GM19043 (cell line): ENCODE data around the gene PSG7.
"Not testable (repeated sequence)": the region's sequence is repeated elsewhere in the genome, so short reads cannot be mapped to it uniquely, and the experiment has no call there.

Experiments used
- ATAC-seq: cut with Tn5 transposase; IDR thresholded peaks from one replicate; pipeline ENCODE4 v1.9.1; 2021; ENCODE audit warnings: low read depth; ENCODE audit not compliant: unreplicated experiment

PSG7 gene

DNA sequence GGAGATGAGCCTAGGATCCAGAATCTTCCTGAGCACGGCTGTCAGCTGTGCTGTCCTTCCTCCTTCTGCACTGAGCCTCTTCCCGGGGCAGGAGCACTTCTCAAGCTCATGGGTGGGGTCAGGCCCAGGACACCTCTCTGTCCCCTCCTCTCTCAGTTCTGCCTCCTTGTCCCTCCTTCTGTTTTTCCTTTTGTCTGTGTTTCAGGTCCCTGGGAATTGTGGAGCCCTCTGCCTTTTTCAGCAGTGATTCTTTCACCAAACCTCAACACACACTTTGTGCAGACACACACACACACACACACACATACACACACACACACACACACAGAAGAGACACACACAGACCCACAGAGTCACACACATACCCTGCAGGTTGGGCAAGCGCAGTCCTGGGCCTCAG is at the start of gene PSG7:
TSS of gene PSG7 (minus strand) at position 101 of the 400 bp plus-strand sequence. CDS start 131 bp downstream, outside the sequence.
- not testable (repeated sequence) for ATAC-seq

DNA sequence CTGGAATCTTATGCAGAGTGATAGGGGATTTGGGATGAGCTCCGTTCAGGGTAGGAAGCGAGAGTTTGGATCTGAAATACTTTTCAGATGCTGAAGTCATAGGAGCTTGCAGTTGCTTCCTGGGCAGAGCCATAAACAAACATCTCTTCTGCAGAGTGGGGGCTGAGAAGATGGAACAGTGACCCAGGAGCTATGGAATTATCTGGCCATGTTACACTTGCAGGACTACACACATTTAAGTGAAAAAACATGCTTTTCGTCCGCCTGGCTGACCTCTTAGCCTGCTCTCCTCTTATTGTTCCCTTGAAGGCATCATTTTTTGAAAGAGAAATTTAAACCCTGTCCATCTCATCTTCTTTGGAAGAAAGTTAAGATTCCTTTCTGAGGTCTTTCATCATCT is 48.6 kb upstream of the PSG7 start:
- ATAC-seq = no peak

DNA sequence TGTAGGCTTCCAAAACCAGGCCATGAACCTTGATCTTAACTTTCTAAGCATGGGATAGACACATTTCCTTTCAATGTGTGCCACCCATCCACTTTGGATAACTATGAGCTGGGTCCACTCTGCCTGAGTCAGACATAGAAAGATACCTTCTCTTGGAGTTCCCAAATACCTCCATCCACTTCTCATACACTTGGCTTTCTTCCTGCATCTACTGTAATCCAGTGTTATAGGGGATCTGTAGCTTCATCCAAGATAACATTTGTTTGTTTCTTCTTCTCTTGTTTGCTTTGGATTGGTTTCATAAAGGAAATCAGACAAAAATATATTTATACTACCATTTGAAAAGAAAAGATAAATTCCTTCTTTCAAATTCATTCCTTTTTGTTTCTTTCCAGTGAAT is 45.1 kb upstream of the PSG7 start:
- not testable (repeated sequence) for ATAC-seq

DNA sequence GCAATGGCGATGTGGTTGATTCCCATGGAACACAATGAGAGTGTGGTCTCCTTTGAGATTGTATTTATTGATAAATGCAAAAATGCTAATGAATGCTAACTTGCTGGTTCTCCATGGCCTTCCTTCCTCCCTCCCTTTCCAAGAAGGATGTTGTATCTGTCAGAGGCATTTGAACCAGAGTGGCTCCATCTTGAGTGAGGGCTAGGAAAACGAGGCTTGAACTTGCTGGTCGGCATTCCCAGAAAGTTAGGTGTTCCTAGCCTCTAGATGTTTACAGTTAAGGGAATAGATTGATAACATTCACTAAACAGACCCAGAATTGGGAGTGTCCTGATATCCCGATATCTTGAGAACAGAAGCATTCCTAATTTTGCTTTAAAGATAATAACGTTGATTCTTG is 34.4 kb upstream of the PSG7 start:
- ATAC-seq = not testable (repeated sequence)

DNA sequence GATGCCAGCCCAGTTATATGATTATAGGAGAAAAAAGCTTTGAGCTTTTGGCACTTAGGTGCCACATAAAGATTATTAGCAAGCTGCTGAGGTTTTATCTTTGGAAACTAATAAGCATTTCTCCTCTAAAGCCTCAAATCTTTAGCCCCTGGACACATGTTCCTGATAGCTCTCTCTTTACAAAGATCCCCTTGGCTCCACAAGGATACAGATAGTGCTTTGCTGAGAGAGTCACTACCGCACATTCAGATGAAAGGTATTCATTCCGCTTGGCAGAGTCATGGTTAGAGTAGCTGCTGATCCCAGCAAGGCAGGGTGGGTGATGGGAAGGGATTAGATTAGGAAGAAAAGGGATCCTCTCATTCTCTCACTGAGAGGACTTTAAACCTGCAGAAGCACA is 28.2 kb upstream of the PSG7 start:
- ATAC-seq = no peak

DNA sequence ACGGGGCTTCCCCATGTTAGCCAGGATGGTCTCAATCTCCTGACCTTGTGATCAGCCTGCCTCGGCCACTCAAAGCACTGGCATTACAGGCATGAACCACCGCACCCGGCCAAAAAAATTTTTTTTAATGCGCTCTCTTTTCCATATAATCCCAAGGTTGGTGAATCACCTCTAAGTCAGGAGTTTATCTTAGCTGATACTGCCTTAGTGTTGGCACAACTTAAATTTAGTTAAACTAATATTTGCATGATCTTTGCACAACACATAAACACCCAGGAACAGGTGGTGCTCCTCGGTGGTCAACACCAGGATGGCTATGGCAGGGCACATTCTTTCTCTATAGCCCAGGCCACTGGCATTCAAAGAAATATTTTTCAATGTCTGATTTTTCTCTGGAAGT is 24.1 kb upstream of the PSG7 start:
- no peak for ATAC-seq

DNA sequence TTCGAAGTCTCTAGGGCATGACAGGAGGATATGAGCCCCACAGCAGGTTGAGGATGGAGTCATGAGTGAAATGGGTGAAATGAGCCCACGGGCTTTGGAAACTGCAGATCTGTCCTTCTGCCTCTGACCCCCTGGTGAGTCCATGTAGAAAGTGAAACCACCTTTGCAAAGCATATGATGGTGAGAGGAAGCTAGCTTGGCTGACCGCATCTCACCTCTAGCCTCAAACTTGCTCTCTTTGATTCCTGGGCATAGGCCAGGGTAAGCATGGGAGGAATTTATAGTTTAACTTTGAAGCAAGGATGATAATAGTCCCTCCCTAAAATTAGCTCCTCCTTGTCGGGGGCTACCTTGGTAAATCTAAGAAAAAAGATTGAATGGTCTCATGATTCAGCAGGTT is 15.1 kb upstream of the PSG7 start:
- not testable (repeated sequence) for ATAC-seq

DNA sequence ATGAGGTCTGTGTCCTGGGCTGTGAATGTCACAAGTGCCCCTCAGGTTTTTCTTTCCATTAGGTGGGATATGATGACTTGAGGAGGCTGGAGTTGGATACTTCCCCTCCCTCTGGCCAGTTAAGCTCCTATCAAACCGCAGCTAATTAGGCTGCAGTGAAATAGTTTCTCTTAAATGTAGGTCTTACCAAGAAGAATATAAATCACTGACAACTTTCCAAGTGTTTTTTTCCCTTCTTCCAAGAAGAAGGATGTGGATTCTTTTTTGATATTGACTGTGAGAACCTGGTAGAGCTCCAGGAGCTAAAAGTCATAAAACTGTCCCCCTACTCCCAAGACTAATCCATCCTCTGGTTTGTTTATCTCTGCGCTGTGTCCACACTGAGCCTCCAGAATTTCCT is 14.5 kb upstream of the PSG7 start:
- not testable (repeated sequence) for ATAC-seq

DNA sequence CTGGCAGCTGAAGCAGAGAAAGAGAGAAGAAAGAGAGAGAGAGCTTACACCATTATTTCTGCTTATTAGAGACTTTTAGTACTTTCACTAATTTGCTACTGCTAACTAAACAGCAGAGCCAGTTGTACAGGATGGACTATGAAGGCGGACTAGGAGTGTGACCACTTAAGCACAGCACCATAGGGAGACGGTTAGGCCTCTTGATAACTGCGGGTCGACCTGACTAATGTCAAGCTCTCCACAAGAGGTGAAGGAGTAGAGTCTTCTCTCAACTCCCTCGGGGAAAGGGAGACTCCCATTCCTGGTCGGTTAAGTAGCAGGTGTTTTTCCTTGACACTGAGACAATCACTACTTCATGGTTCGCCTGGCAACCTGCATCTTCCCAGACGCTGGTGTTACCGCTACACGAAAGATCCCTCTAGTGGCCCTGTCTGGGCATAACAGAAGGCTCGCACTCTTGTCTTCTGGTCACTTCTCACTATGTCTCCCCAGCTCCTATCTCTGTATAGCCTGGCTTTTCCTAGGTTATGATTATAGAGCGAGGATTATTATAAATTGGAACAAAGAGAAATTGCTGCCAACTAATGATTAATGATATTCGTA is 5.3 kb upstream of the PSG7 start:
- ATAC-seq = no peak

DNA sequence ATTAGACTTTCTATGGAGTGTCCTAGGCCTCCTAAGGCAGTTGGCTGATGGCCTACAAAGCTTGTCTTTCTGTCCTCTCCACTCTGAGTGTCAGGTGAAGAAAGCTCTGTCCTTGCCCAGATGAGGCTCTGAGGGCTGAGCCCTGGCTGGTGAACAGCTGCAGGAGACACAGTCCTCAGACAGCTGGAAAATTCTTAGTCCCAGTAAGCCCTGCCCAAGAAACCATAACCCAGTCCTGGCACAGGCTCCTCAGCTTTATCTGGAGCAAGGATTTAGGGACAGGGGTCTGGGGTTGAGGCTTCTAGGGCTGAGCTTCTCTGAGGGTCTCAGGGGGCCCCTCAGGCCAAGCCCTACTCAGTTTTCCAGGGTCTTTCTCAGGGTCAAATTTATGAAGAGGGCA is 2.3 kb downstream of the PSG7 start:
- not testable (repeated sequence) for ATAC-seq

DNA sequence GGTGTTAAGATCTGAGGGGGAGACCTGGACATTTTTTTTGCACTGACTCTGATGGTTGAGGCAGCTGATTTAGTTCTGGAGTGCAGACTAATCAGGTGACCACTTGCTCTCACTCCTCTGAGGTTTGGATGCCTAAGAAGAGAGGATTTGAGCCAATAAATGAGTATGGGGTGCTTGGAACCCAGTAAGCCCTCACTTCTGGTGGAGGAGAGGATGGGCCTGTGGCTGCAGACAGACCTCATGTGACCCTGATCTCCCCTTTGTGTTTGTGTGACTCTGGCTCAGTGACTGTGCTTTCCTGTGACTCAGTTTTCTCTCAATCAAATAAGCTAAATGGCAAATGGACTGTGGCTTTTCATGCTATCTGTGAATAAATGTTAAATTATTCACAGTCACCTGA is 2.8 kb downstream of the PSG7 start:
- not testable (repeated sequence) for ATAC-seq

DNA sequence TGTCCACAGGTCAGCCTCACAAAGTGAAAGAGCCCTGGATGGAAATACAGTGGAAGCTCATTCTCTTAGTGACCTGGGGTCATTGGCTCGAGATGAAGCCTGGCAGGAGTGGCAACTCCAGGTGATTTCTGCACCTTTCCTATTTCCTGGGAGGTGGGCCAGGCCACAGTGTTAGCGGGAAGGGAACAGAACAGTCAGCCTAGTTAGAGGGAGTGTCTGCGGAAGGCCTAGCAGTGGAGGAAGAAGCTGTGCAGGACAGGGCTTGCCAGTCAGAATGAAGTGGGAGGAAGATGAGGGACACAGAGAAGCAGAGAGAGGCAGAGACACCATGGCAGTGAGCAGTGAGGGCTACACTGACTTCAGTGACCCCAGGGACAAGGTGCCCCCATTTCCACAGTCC is 3.6 kb downstream of the PSG7 start:
- not testable (repeated sequence) for ATAC-seq

DNA sequence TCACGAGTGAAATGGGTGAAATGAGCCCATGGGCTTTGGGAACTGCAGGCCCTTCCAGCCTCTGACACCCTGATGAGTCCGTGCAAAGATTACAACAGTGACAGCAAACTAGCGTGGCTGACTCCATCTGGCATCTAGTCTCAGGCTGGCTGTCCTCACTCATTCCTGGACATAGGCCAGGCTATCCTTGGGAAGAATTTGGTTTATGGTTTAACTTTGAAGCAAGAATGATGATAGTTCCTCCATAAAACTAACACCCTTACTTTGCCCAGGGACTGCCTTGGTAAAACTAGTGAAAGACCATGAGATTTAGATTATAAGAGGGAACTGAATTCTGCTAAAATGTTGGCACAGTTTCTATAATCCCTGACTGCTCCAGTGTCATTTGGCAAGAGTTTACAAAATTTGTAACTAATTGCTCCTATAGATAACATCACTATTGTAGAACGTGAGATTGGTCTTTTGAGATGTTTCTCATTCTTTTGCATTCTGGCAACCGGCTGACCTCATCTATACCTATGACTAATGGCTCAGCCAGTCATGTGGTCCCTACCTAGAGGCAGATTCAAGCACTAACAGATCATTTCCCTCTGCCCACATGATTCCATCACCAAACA is 4.4 kb downstream of the PSG7 start:
- not testable (repeated sequence) for ATAC-seq

DNA sequence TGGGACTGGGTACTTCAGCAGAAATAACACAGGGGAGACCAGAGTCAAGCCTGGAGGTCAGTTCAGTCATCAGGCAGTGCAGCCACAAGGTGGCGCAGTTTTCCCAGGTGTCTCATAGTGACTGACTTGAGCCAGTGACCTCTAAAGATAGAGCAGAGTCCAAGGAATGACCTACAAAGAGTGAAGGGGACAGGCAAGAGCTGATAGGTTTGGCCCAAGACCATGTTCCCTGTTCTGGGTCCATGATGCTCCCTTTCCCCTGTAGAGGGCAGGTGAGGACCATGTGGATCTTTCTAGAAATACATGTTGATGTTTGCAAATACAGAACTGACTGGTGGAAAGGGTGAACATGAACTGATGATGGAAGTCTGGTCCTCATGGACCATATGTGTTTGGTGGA is 6.8 kb downstream of the PSG7 start:
- not testable (repeated sequence) for ATAC-seq

DNA sequence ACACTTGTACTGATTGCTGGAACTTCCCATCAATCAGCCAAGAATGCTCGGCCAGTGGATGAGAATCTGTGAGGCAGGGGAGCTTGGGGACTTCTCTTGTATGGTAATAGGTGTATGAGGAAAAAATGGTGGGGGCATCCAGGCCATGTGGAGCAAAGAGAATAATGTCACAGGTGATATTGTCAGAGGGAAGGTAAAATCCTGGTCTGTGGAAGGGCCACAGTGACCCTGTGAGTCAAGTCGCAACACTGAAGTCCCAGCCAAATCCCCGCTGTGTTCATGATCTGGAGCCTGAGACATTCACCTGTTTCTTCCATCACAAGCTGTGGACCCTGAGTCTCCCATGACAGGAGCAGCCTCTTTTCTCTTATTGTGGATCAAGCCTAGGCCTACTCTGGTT is 8.1 kb downstream of the PSG7 start:
- no peak for ATAC-seq

DNA sequence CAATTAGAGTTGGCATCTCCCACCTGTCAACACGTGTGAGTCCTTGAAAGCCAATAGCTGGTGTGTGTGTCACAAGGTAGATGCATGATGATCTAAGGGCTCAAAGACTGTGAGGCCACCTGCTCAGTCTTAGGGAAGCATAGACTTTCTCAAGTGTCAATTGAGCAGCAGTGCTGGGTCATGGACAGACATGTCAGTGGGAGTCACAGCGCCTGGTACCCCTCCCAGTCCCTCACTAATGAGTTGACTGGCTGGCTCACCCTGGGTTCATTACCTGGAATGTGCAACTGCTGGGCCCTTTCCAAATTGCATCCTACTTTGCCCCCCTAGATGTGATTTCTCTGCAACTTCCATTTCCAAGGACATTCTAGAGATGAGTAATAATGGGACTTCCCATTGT is 10.2 kb downstream of the PSG7 start:
- no peak for ATAC-seq

DNA sequence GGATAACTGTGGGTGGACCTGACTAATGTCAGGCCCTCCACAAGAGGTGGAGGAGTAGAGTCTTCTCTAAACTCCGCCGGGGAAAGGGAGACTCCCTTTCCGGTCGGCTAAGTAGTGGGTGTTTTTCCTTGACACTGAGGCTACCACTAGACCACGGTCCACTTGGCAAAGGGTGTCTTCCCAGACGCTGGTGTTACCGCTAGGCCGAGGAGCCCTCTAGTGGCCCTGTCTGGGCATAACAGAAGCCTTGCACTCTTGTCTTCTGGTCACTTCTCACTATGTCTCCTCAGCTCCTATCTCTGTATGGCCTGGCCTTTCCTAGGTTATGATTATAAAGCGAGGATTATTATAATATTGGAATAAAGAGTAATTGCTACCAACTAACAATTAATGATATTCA is 13.9 kb downstream of the PSG7 start:
- not testable (repeated sequence) for ATAC-seq

DNA sequence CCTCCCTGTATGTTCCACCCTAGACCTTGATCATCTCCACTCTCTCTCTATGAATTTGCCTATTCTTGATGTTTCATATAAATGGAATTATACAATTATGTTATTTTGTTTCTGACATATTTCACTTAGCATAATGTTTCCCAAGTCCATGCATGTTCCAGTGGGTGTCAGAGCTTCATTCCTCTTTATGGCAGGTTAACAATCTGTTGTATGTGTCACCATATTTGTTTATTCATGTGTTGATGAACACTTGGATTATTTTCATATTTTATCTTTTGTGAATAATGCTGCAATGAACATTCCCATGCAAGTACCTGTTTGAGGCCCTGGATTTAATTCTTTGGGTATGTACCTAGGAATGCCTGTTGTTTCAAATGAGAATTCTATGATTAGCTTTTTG is 16.0 kb downstream of the PSG7 start:
- ATAC-seq = not testable (repeated sequence)

DNA sequence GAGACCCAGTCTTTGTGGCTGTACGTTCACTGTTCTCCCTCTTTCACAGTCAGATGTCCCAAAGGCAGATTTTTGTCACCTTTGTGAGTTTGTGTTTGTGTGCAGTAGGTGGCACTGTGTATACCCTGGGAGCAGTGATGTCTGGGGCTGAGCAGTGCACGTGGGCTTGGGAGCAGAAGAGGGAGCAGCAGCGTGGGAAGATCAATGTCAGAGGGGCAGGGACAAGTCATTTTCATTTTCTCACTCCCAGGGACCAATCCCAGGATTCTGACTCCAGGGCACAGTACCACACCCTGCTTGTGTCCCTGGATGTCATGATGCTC is 17.3 kb downstream of the PSG7 start:
- ATAC-seq = no peak

DNA sequence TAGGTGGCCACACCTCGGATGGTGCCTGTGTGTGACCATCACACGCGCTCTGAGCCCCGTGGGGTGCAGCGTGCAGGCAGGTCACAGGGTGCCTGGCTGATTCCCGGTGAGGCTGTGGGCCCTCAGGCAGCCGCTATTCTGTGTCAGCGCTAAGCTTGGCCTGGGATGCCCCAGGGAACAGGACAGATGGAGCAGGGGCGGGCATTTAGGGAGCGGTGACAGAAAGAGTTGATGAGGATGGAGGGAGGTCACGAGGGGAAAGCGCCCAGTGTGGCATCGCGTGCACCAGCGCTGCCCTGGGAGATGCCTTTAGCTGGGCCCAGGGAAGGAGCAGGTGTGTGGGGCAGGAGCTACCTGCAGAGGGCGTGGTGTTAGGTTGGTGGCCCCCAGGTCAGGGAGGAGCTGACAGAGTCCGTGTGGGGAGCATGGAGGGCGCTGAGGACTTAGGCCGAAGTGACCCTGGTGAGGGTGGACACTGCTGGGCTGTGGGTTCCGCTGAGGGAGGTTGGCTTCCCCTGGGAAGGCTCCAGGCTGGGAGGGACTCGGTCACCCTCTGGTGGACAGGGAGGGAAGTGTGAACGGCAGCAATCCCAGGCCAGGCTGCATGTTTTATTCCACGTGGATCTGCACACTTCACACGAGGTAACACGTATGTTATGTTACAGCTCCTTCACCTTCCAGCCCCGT is 17.8 kb downstream of the PSG7 start:
- not testable (repeated sequence) for ATAC-seq

DNA sequence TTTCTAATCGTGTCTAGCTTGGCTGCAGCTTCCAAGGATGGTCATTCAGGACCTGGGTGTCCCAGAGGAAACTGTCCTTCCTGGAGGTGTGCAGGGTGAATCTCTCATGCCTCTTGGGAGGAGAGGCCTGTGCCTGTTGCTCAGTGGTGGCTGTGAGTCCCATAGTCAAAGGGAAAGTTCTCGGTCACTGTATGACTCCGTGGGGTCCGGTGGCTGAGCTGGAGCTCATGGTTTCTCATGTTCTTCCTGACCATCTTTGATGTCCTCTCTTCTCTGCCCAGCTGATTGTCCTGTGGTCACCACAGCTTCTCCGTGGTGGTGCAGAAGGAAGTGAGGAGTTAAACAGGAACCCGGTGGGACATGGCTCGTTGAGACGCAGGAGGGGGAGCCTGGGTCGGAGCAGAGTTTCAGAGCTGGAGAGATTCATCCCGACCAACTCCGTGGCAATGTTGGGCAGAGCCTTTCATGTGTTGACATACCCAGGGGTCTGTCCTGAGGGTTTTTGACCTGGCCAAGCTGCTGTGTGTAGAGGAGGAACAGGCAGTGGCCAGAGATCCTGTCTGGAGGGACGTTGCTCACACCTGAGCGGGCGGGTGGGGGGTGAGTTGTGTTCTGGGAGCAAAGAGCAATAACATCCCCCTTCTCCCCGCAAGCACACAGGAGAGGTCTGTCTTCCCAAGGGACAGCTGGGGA is 18.5 kb downstream of the PSG7 start:
- not testable (repeated sequence) for ATAC-seq
